HG02571 (cell line): ENCODE data around the gene C17orf50.

ENCODE experiments used
- ATAC-seq: cut with Tn5 transposase; IDR thresholded peaks from one replicate; pipeline ENCODE4 v1.9.1; 2021; ENCODE audit warnings: mild to moderate bottlenecking, moderate library complexity; ENCODE audit not compliant: unreplicated experiment

Gene C17orf50

DNA sequence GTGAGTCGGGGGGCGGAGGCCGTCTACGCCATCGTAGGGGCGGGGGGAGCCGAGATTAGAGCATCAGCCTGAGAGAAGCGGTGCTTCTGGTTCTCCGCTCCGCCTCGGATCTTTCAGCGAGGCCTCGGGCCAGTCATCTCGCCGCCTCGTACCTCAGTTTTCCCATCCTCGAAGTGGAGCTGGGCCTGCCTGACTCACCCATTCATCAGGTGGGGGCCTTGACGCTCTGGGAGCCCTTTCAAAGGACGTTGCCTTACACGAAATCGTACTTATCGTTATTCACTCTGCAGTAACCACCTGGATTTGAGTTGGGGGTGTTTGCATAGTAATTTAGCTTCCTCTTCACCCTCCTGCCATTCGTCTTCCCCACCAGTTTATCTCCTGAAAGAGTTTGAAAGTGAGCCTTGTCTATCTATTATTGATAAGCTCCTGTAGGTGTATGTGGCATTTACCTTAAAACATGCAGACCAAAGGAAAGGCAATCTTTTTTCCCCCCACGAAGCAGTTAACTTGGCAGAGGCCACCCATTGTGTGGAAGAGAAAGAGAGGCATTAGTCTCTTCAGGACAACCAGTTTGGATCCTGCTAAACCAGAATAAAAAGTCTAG lies 49.3 kb downstream of the C17orf50 start:
- no peak for ATAC-seq

DNA sequence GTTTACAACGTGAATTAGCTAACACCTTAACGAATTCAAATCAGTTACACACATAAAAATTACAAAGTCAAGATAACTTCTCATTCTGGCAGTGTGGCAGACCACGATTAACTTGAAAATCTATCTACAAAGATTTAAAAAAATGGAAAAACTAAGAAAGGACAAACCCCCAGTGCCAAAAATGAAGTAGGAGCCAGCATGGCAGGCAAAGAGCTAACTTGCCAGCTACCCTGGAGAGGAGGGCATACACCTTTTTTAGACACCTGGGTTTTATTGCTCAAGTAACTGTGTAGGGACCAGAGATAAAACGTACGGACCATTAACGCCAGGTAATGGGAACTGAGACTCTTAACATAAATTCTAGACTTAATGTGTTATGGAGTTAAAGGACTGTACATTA lies 51.1 kb downstream of the C17orf50 start:
- ATAC-seq: no peak

DNA sequence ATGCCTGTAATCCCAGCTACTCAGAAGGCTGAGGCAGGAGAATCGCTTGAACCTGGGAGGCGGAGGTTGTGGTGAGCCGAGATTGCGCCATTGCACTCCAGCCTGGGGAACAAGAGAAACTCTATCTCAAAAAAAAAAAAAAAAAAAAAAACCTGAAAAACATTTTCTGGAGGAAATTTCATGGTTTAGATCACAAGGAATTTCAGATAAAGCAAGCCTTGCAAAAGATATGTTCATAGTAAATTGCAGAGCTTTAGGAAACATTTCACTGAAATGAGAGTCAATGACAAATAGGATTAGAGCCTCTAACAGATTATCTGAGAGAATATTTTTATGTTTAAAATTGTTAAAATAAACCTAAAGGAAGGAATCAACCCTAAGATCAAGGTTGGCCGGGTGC lies 51.8 kb downstream of the C17orf50 start:
- ATAC-seq: no peak
